Endometrial microvascular endothelial cells (primary cell): ENCODE measurements around the gene UBL7. TPM values are rescaled to one million over a fixed set of nuclear protein-coding genes. Genes with fewer than 3 reads are reported as not detected.

ENCODE experiments used
- in situ Hi-C: cut with HindIII; loops from 2 replicates; pipeline ENCODE4 v1.10.0; 2017; ENCODE audit warnings: low sequenced_read_pairs, low pct_unique_long_range_greater_than_20kb; ENCODE audit errors: inconsistent ontology term
- total RNA-seq: library from RNA; depleted of rRNA; stranded (reverse); fragments of >200 nt; gene quantifications from one replicate; pipeline ENCODE4 v1.2.3, GENCODE V29; 2015; ENCODE audit errors: inconsistent ontology term

The UBL7 gene
- total RNA-seq, 1 donor from 2014 or later, result 77.6 TPM

GRCh38 chr15:74444106-74445062 is 16.6 kb downstream of the UBL7 start:
- in situ Hi-C loops, result loop anchor here (10.0 kb wide), 1 partner anchor 70 kb away; no protein-coding TSS in a partner anchor

- in situ Hi-C loops, result loop anchor here (10.0 kb wide), 1 partner anchor 69 kb away; no protein-coding TSS in a partner anchor
Observed at GRCh38 chr15:74443100-74443909, 17.7 kb downstream of the UBL7 start.

DNA sequence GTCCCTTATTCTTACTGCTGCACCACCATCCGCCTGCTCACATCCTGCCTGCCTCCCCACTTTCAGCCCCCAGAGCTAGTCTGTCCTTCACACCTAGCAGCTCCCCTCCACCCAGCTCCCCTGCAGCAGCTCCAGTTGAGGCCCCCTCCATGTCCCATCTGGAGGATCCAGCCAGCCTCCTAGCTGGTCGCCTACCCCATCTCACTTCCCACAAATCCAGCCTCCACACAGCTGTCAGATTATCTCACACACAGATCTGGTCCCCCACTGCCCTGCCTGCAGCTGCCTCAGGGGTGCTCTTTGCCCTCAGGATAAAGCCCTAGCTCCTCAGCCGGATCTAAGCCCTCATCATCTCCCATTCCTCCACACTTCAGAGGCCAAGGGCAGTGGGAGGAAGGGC is 18.4 kb downstream of the UBL7 start:
- in situ Hi-C loops, result loop anchor here (10.0 kb wide), 1 partner anchor 68 kb away; no protein-coding TSS in a partner anchor

DNA sequence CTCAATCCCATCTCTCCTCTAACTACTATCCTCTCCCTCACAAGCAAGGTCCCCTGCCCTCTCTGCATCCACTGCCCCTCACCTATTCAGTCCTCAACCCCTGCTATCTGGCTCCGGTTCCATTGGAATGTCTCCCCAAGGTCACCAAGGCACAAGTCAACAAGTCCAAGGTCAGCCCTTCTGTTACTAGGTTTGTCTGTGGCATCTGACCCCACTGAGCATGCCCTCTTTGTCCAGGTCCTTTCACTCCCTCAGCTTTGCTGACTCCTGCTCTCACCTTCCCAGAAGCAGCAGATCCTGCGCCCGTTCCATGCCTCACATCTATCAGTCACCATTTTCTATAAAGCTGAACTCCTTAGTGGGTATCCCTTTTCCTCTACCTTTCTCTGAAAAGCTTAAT is 18.9 kb downstream of the UBL7 start:
- in situ Hi-C loops, result loop anchor here (10.0 kb wide), 1 partner anchor 67 kb away; no protein-coding TSS in a partner anchor

GRCh38 chr15:74441248-74441941 is 19.6 kb downstream of the UBL7 start:
- in situ Hi-C loops, result loop anchor here (10.0 kb wide), 1 partner anchor 67 kb away; no protein-coding TSS in a partner anchor

DNA sequence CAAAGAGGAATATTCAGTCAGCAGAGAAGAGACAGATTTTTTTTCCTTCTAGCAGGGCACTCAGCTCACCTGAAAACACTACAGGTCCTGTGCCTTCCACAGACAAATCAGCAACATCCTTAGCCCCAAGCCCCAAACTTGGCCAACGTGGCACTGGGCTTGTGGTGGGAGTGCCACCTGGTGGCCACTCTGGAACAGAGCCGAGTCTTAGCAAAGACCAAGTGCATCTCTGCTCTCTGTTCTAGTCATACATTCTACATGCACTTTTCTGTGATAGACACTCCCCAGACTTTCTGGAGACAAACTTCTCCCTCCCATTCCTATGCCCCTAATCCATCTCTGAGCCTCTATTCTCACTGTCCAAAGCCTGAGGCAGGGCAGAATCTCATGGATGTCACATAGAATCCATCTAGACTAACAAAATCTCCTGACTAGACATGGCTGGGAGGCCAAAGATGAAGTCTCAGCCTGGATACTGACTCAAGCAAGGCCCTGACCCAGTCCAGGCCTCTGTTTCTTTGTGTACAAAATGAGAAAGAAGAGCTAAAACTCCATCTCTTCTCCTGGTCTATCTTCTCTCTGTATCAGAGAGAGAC is 22.1 kb downstream of the UBL7 start:
- in situ Hi-C loops, result no loop called here

GRCh38 chr15:74438206-74438605 is 22.8 kb downstream of the UBL7 start:
- in situ Hi-C loops, result no loop called here

DNA sequence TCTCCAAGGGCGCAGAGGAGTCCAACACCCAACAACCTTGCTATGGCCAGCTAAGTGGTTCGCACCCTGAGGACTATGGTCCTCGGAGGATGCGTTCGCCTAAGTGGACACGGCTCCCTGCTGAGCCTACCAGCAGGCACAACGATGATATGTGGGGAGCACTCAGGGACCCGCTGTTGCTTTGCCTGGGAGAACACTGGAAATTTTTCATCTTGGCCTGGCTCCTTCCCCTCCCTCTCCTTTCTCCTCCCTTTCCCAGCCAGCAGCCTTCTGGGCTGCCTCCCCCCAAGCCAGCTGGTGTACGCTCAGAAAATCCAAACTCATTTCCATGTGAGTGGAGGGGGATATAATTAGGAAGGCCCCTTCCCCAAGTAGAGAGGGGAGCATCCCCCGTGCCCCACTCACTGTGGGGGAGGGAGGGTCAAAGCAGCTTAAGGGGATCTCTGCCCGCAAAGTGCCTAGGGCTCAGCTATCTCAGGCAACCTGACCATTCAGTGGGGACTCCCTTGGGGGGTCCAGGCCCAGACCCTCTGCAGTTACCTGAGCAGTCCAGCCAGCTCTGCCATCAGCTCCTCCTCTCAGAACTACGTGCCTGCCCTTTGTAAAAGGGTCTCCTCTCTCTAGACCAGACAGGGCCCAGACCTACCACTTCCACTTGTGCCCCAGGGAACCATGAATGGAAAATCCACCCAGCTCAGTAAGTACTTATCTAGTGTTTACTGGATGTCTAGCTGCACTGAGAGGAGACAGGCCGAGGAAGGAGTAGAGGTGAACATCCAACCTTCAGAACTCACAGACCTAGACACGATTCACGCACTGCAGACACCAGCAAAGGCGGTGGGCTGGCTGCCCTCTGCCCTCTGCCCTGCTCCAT is 26.5 kb downstream of the UBL7 start:
- in situ Hi-C loops, result no loop called here

DNA sequence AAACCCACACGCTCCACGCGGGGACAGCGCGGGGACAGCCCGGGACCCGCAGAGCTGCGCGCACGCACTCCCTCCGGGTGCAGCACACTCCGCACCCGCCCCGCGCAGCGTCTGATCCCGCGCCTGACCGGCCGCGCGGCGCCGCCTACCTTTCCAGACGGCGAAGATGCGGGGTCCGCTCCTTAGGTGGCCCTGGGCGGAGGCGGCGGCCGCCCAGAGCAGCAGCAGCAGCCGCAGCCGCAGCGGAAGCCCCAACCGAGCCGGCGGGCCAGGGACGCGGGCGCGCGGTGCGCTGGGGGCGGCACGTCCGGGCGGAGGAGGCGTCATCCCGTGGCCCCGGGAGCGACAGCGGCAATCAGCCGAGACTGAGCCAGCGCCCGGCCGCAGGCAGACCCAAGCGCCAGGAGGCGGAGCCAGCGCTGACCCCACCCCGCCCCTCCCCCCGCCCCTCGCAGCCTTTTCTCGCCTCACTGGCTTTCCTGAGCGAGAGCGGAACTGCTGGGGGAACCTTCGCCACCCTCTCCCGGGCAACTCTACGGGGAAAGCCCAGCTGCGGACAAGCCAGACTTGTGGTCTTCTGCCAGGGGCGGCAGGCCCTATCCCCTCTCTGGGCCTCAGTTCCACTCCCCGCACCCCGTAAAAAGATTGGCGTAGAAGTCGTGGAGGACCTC is 27.2 kb downstream of the UBL7 start, which contains the start of gene SEMA7A:
SEMA7A (minus strand) TSS at position 367 of the 671 bp plus-strand sequence; CDS start at position 327, 40 bp downstream.
- in situ Hi-C loops, result no loop called here

DNA sequence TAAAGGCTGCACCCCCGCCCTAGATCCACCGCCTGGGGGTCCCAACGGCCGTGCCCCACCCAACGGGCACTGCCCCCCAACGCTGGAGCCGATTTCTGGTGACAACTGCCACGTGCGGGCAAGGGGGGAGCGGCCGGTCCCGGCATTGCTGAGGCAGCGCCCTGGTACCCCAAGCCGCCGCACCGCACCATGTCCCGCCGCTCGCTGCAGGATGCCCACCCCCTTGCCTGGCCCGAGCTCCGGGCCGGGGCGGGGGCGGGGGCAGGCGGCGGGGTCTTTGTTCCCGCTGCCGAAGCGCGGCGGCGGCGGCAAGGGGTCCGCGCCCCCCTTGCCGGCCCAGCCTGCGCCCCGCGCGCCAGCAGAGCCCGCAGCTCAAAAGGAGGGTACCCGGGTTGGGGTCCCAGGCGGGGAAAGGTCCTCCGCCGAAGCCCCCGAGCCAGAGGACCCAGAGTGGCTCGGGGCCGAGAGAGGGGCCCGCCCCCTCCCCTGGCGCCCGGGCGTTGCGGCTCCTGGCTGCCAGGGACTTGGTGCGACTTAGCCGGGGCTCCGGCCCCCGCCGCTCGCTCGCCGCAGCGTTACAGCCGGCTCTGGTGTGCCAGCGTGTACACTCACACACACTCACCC is 27.9 kb downstream of the UBL7 start:
- in situ Hi-C loops, result no loop called here

GRCh38 chr15:74432271-74432967 is 28.5 kb downstream of the UBL7 start:
- in situ Hi-C loops, result no loop called here

DNA sequence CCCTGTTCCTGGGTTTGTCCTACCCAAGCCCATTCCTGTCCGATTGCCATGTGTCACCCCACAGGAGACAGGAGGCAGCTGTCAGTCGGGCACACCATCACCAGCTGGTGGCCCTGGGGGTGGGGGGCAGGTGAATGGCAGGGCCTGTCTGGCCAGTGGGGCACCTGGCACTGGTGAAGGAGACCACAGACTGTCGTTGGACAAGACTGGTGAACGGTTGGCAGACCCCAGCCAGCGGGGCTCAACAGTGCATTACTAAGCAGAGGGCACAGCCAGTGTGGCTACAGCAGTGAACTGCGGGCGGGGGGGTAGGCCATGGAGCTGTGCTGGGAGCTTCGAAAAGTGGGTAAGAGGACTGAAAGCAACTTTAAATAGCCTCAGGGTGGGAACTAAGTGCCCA is 29.3 kb downstream of the UBL7 start:
- in situ Hi-C loops, result no loop called here

DNA sequence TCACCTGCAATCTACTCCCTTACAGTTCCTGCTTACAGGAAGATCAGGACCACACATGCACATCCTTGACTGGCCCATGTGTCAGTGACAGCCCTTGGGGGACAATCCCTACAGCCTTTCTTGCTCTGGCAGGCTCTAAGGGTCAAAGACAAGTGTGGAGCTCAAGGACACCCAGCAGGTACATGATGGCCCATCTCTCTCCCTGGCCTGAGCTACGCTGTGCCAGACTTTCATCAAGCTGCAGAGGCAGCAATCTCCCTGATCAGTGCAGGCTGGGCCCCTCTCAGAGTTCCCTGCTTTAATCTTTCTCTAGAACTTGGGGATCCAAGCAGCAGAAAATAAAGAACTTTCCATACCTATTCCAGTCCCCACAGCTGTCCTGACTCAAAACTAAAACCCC is 29.8 kb downstream of the UBL7 start:
- in situ Hi-C loops, result no loop called here

DNA sequence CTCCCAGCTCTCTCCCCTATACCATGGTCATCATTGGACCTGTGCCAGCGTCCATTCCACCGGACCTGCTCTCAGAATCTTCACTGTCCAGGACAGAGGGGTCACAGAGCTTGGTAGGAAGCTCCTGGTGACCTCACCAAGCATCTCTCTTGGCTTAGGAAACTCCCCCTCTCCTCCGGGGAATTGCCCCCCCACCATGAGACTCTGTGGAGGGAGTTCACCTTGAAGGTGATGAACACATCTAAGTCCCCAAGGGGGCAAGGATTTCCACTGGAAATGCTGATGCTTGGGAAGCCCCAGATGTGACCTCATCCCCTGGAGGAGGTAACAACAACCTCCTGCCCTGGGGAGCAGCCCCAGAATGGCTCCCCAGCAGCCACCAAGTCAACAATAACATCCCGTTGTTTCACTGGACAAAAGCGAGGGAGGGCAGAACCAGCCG is 30.4 kb downstream of the UBL7 start:
- in situ Hi-C loops, result no loop called here

DNA sequence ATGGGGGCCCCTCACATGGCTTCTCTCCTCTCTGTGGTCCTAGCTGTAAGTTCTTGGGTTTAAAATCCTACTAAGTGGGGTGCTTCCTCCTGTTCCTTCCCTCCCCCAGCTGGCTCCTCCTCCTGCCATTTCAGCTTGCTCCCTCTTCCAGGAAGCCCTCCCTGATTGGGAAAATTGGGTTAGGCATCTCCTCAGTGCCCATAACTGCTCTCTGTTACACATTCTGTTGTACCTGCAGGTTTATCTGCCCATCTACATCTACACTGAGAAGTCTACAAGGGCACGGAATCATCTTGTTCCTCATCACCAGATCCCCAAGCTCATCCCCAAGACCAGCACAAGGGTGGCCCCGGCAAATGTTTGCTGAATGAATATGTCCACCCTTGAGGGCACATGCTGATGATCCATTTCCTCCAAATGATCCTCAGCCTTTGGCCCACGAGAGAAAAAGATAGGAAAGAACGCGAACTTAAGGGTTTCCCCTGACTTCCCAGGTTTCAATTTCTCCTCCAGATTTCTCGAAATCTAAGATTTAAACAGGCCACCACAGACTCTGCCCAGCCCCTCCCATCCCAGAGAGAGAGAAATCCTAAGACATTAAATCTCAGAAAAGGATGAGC is 31.1 kb downstream of the UBL7 start:
- in situ Hi-C loops, result no loop called here
